Lower leg skin (tissue), 4 donors: ENCODE results near the gene SOS1. TPM values are rescaled to one million over a fixed set of nuclear protein-coding genes. Genes with fewer than 3 reads are reported as not detected.

Source experiments
- DNase-seq, 2 donors: peaks; one replicate each; pipeline ENCODE4 v3.0.0-alpha.2; 2019; ENCODE audit warnings: low spot score in 2 of 2
- H3K4me3 ChIP-seq: fragments of 200-600 bp; sonication (generic); 2 replicates; pipeline ENCODE4 v1.5.1; 2017; ENCODE audit warnings: mild to moderate bottlenecking, low read depth; ENCODE audit not compliant: poor library complexity, severe bottlenecking
- CTCF ChIP-seq, 3 donors: fragments of 450-650 bp; IDR thresholded peaks; one replicate each; pipeline ENCODE4 v1.5.1; 2016; ENCODE audit warnings: antibody characterized with exemption in 3 of 3, mild to moderate bottlenecking in 3 of 3, moderate library complexity in 2 of 3
- POLR2A ChIP-seq, 2 donors: fragments of 450-650 bp; IDR thresholded peaks; one replicate each; pipeline ENCODE4 v1.6.1; 2016 to 2017; ENCODE audit warnings: antibody characterized with exemption in 2 of 2, mild to moderate bottlenecking in 1 of 2, moderate library complexity in 1 of 2
- WGBS, 2 donors: methylation state at CpG; one replicate each; pipeline ENCODE4 v1.1.5; 2018; 5-methylcytosine and 5-hydroxymethylcytosine counted together
- intact Hi-C: fragments of 100-400 bp; cut with DNase I; formaldehyde crosslinking; loops from one replicate; pipeline ENCODE4 v1.15.0; 2023; ENCODE audit warnings: low total_unique reads
- total RNA-seq, 4 donors: library from RNA; depleted of rRNA; stranded (reverse); fragments of >200 nt; gene quantifications; one replicate each; pipeline ENCODE4 v1.1.0, GENCODE V29; 2016

The SOS1 gene
- total RNA-seq, 4 donors from 2014 or later: 18.9 to 25.0 (median 19.3) TPM

- 0% methylated on average over 23 to 47 of the region's 58 CpGs for WGBS, 2 donors
- intact Hi-C loops: no loop called here
- peak; percentile 91 to 98 for DNase-seq
- no peak for TF ChIP-seq CTCF (IDR thresholded peaks at IDR 0.05)
- no peak for TF ChIP-seq POLR2A (IDR thresholded peaks at IDR 0.05)
- peak overlapping the region; percentile 53 for H3K4me3 ChIP-seq
Observed at GRCh38 chr2:39124000-39124745, 3.3 kb upstream of the SOS1 start.

- TF ChIP-seq CTCF (IDR thresholded peaks at IDR 0.05): no peak
- TF ChIP-seq POLR2A (IDR thresholded peaks at IDR 0.05): no peak
- no peak for DNase-seq
- WGBS, 2 donors: 58 to 64% methylated on average over 25 of the region's 25 CpGs
- intact Hi-C loops: no loop called here
- peak overlapping the region; percentile 53 for H3K4me3 ChIP-seq
Observed at GRCh38 chr2:39123436-39123999, 2.7 kb upstream of the SOS1 start.

- intact Hi-C loops: no loop called here
Observed at GRCh38 chr2:39121523-39122063, 742 bp upstream of the SOS1 start.

GRCh38 chr2:39120521-39120770, 405 bp downstream of the SOS1 start:
- intact Hi-C loops: no loop called here
- H3K4me3 ChIP-seq: peak overlapping the region; percentile 76
- no CpG with 5 or more reads among the region's 37 CpGs for WGBS, 2 donors
- no peak for DNase-seq
- no peak for TF ChIP-seq POLR2A (IDR thresholded peaks at IDR 0.05)
- no peak for TF ChIP-seq CTCF (IDR thresholded peaks at IDR 0.05)

More at GRCh38 chr2:39121523-39122063, 742 bp upstream of the SOS1 start:
- no peak overlapping the region for H3K4me3 ChIP-seq
- TF ChIP-seq POLR2A (IDR thresholded peaks at IDR 0.05) (no peak), CTCF (IDR thresholded peaks at IDR 0.05) (no peak)
- no peak for DNase-seq
- WGBS, 2 donors: 21% methylated on average over 7 of the region's 7 CpGs

- peak; percentile 23 to 86 for DNase-seq
- 0 to 1% methylated on average over 29 to 32 of the region's 63 CpGs for WGBS, 2 donors
- no peak for TF ChIP-seq POLR2A (IDR thresholded peaks at IDR 0.05)
- no peak for TF ChIP-seq CTCF (IDR thresholded peaks at IDR 0.05)
- H3K4me3 ChIP-seq: peak overlapping the region; percentile 76
- intact Hi-C loops: no loop called here
Observed at GRCh38 chr2:39119732-39120520, 925 bp downstream of the SOS1 start.
